ENCODE measurements around the gene SYT17.

The SYT17 gene

GRCh38 chr16:19274165-19274797 lies 106.2 kb downstream of the SYT17 start:
- TF ChIP-seq REST (IDR thresholded peaks at IDR 0.05; ENCODE audit: insufficient read depth in 1 of 2, low read depth in 2 of 2, low read length in 2 of 2) (no peak), FOXP2 (optimal IDR thresholded peaks at IDR 0.05; ENCODE audit: borderline replicate concordance, extremely low read depth, extremely low read length, insufficient read depth) (no peak), SIN3A (IDR thresholded peaks at IDR 0.05; ENCODE audit: borderline replicate concordance, insufficient read depth, low read length) (no peak), TAF1 (IDR thresholded peaks at IDR 0.05; ENCODE audit: borderline replicate concordance, insufficient read depth, low read length) (no peak), POLR2AphosphoS5 (IDR thresholded peaks at IDR 0.05; ENCODE audit: low read depth, low read length) (no peak)

- TF ChIP-seq REST (IDR thresholded peaks at IDR 0.05; ENCODE audit: insufficient read depth in 1 of 2, low read depth in 2 of 2, low read length in 2 of 2), result no peak
- TF ChIP-seq POLR2AphosphoS5 (IDR thresholded peaks at IDR 0.05; ENCODE audit: low read depth, low read length), result no peak
- TF ChIP-seq FOXP2 (optimal IDR thresholded peaks at IDR 0.05; ENCODE audit: borderline replicate concordance, extremely low read depth, extremely low read length, insufficient read depth), result no peak
- TF ChIP-seq TAF1 (IDR thresholded peaks at IDR 0.05; ENCODE audit: borderline replicate concordance, insufficient read depth, low read length), result no peak
- no peak for TF ChIP-seq SIN3A (IDR thresholded peaks at IDR 0.05; ENCODE audit: borderline replicate concordance, insufficient read depth, low read length)
Observed at GRCh38 chr16:19278403-19278802, 110.4 kb downstream of the SYT17 start.

DNA sequence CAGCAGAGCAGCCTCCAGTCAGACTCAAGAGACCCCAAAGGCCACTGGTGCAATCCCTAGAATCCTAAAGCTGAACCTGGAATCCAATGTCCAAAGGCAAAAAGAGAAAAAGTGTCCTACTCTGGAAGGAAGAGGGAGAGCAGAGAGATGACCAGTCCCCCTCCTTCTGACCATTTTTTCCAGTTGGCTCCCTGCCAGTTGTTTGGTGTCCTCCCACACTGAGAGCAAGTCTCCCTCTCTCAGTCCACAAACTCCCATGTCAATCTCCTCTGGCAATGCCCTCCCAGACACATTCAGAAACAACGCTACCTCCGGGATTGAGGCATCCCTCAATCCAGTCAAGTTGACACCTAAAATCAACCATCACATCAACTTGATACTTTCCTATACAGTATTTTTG lies 113.2 kb downstream of the SYT17 start:
- TF ChIP-seq FOXP2 (optimal IDR thresholded peaks at IDR 0.05; ENCODE audit: borderline replicate concordance, extremely low read depth, extremely low read length, insufficient read depth) (no peak), POLR2AphosphoS5 (IDR thresholded peaks at IDR 0.05; ENCODE audit: low read depth, low read length) (no peak)

DNA sequence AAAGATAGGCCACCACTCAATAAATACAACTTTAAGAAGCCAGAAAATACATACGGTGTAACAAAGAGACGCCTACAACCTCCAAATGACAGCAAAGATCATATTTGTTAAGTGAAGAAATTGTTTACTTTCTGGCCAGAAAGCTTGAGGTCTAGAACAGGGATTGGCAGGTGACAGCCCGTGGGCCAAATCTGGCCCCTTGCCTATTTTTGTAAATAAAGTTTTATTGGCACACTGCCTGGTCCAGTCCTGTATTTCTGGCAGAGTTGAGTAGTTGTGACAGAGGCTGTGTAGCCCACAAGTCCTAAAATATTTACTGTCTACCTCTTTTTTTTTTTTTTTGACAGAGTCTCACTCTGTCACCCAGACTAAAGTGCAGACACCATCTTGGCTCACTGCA lies 114.1 kb downstream of the SYT17 start:
- TF ChIP-seq FOXP2 (optimal IDR thresholded peaks at IDR 0.05; ENCODE audit: borderline replicate concordance, extremely low read depth, extremely low read length, insufficient read depth) (no peak), SIN3A (IDR thresholded peaks at IDR 0.05; ENCODE audit: borderline replicate concordance, insufficient read depth, low read length) (no peak), TAF1 (IDR thresholded peaks at IDR 0.05; ENCODE audit: borderline replicate concordance, insufficient read depth, low read length) (no peak), POLR2AphosphoS5 (IDR thresholded peaks at IDR 0.05; ENCODE audit: low read depth, low read length) (no peak), REST (IDR thresholded peaks at IDR 0.05; ENCODE audit: insufficient read depth in 1 of 2, low read depth in 2 of 2, low read length in 2 of 2) (no peak)

- TF ChIP-seq SIN3A (IDR thresholded peaks at IDR 0.05; ENCODE audit: borderline replicate concordance, insufficient read depth, low read length) (no peak), TAF1 (IDR thresholded peaks at IDR 0.05; ENCODE audit: borderline replicate concordance, insufficient read depth, low read length) (no peak)
Observed at GRCh38 chr16:19283637-19284036, 115.6 kb downstream of the SYT17 start.

GRCh38 chr16:19284207-19284606 lies 116.2 kb downstream of the SYT17 start:
- TF ChIP-seq REST (IDR thresholded peaks at IDR 0.05; ENCODE audit: insufficient read depth in 1 of 2, low read depth in 2 of 2, low read length in 2 of 2) (no peak), FOXP2 (optimal IDR thresholded peaks at IDR 0.05; ENCODE audit: borderline replicate concordance, extremely low read depth, extremely low read length, insufficient read depth) (no peak), POLR2AphosphoS5 (IDR thresholded peaks at IDR 0.05; ENCODE audit: low read depth, low read length) (no peak), TAF1 (IDR thresholded peaks at IDR 0.05; ENCODE audit: borderline replicate concordance, insufficient read depth, low read length) (no peak), SIN3A (IDR thresholded peaks at IDR 0.05; ENCODE audit: borderline replicate concordance, insufficient read depth, low read length) (no peak)
